ENCODE measurements around the gene GPR52.
A peak's percentile ranks its signal among the peaks of the same experiment; 100 is the strongest.

The GPR52 gene

DNA sequence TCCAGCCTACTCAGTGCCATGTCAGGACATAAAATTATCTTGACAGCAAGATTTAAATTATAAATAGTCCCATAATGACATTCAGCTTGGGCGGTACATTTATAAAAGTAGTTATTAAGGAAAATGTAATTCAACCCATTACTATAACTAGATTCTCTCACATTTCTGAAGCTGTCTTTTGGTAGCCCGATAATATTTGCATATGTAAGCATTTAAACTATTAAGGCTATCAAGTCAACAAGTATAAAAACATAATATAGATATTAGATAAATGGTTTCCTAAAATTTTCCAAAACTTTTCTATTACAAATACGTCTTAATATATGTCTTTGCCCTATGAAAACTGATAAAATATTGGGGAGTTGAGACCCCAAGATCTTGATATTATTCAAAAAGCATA lies 21.6 kb upstream of the GPR52 start:
- Histone ChIP-seq H3K27ac (ENCODE audit: insufficient read depth in 1 of 2, low read depth in 1 of 2, low read length in 2 of 2, poor library complexity in 1 of 2, severe bottlenecking in 2 of 2) (no peak overlapping the region), H3K4me1 (ENCODE audit: control extremely low read depth in 1 of 4, control insufficient read depth in 4 of 4, insufficient read depth in 4 of 4, low read length in 3 of 4) (no peaks in the 10 kb centered on the region), H3K27me3 (replicated peaks in 2 of 5; ENCODE audit: control insufficient read depth in 4 of 5, insufficient read depth in 5 of 5, low read length in 4 of 5) (no peaks in the 10 kb centered on the region), H3K36me3 (ENCODE audit: control insufficient read depth in 4 of 4, insufficient read depth in 4 of 4, low read length in 3 of 4) (no peaks in the 10 kb centered on the region), H3K4me3 (ENCODE audit: control insufficient read depth in 1 of 7, extremely low read depth in 1 of 7, insufficient read depth in 4 of 7, low read depth in 2 of 7, low read length in 6 of 7) (no peak overlapping the region), H3K9me3 (ENCODE audit: control extremely low read depth in 1 of 5, control insufficient read depth in 4 of 5, insufficient read depth in 2 of 5, low read depth in 1 of 5, low read length in 4 of 5) (no peaks in the 10 kb centered on the region)
- ChIA-PET POLR2A (no interaction called here), CTCF (no interaction called here)
- no CpG with 5 or more reads among the region's 3 CpGs for WGBS (ENCODE audit: insufficient coverage)
- no peak for DNase-seq

DNA sequence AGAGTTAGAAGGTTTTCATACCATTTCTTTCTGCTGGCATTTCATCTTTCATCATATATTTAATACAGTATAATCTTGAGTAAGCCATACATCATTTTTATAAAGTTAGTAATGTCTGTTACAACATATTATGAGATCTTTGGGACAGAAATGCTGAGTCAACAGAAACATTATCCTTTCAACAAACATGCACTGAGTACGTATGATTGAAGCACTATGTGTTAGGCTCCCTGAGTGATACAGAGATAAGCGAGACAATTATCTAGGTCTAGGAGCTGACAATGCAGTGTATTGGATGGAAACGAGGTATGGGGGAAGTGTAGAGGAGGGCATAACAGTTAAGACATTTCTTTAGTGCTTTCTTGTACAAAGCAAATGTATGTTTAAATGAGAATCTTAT lies 19.7 kb upstream of the GPR52 start:
- ChIA-PET POLR2A (no interaction called here), CTCF (no interaction called here)
- Histone ChIP-seq H3K4me3 (ENCODE audit: control insufficient read depth in 1 of 7, extremely low read depth in 1 of 7, insufficient read depth in 4 of 7, low read depth in 2 of 7, low read length in 6 of 7) (no peak overlapping the region), H3K9me3 (ENCODE audit: control extremely low read depth in 1 of 5, control insufficient read depth in 4 of 5, insufficient read depth in 2 of 5, low read depth in 1 of 5, low read length in 4 of 5) (no peaks in the 10 kb centered on the region), H3K36me3 (ENCODE audit: control insufficient read depth in 4 of 4, insufficient read depth in 4 of 4, low read length in 3 of 4) (no peaks in the 10 kb centered on the region), H3K27me3 (replicated peaks in 2 of 5; ENCODE audit: control insufficient read depth in 4 of 5, insufficient read depth in 5 of 5, low read length in 4 of 5) (no peaks in the 10 kb centered on the region), H3K4me1 (ENCODE audit: control extremely low read depth in 1 of 4, control insufficient read depth in 4 of 4, insufficient read depth in 4 of 4, low read length in 3 of 4) (no peaks in the 10 kb centered on the region), H3K27ac (ENCODE audit: insufficient read depth in 1 of 2, low read depth in 1 of 2, low read length in 2 of 2, poor library complexity in 1 of 2, severe bottlenecking in 2 of 2) (no peak overlapping the region)
- DNase-seq = no peak
- WGBS (ENCODE audit: insufficient coverage) = no CpG with 5 or more reads among the region's 3 CpGs

DNA sequence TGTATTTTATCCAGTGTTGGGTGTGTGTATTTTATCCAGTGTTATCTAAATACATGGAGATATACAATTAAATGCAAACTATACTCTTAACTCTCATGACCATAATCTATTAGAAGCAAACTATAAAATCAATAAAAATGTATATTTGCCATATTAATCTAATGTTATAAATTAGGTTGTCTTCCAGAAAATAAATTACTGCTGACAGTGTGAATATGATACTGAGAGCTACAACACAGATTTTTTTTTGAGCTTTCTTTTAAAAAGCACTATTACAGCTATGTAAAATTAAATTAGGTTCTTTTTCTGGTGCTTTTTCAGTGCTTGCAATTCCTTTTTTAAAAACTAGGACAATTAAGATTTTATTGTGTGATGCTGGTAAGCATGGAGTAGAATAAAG lies 19.0 kb upstream of the GPR52 start:
- H3K27ac ChIP-seq (ENCODE audit: insufficient read depth in 1 of 2, low read depth in 1 of 2, low read length in 2 of 2, poor library complexity in 1 of 2, severe bottlenecking in 2 of 2) = no peak overlapping the region
- H3K4me1 ChIP-seq (ENCODE audit: control extremely low read depth in 1 of 4, control insufficient read depth in 4 of 4, insufficient read depth in 4 of 4, low read length in 3 of 4) = no peaks in the 10 kb centered on the region
- CTCF ChIA-PET = no interaction called here
- H3K36me3 ChIP-seq (ENCODE audit: control insufficient read depth in 4 of 4, insufficient read depth in 4 of 4, low read length in 3 of 4) = no peaks in the 10 kb centered on the region
- DNase-seq = no peak
- H3K4me3 ChIP-seq (ENCODE audit: control insufficient read depth in 1 of 7, extremely low read depth in 1 of 7, insufficient read depth in 4 of 7, low read depth in 2 of 7, low read length in 6 of 7) = no peak overlapping the region
- H3K9me3 ChIP-seq (ENCODE audit: control extremely low read depth in 1 of 5, control insufficient read depth in 4 of 5, insufficient read depth in 2 of 5, low read depth in 1 of 5, low read length in 4 of 5) = no peaks in the 10 kb centered on the region
- H3K27me3 ChIP-seq (replicated peaks in 2 of 5; ENCODE audit: control insufficient read depth in 4 of 5, insufficient read depth in 5 of 5, low read length in 4 of 5) = no peaks in the 10 kb centered on the region
- POLR2A ChIA-PET = no interaction called here

DNA sequence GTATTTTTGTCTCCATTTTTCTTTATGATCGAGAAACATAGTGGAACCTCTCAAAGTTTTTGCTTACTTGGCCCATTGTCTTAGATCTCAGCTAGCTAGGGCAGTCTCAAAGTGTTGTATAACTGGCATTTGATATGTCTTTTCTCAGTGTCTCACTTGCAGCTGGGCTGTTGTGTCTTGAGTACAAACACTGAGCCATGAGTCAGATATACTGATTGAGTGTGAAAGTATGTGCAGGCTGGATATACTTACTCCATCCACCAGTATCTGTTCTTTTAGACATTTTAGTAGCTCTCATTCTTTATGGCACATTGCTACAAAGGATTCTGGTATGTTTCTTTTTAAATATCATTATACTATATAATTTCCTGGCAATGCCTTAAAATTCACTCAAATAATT lies 14.3 kb upstream of the GPR52 start:
- CTCF ChIA-PET = no interaction called here
- no peaks in the 10 kb centered on the region for H3K36me3 ChIP-seq (ENCODE audit: control insufficient read depth in 4 of 4, insufficient read depth in 4 of 4, low read length in 3 of 4)
- POLR2A ChIA-PET = no interaction called here

DNA sequence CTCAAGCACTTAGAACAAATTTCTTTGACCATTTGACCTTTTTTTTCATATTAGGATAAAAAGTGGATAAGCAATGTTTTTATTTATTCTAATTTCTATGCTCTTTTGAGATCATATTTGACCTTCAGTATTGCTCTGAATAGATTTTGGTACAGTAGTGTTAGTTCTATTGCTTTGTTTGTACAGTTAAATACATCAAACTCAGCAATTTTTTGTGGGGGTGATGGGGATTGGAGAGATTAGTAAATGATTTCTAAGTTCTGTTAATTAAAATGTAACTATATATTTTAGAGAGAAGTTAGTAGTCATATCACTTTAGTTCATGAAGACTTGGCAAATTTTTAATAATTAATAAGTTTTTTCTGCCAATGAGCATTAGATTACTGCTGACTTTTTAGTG lies 2.4 kb upstream of the GPR52 start:
- Histone ChIP-seq H3K27me3 (replicated peaks in 2 of 5; ENCODE audit: control insufficient read depth in 4 of 5, insufficient read depth in 5 of 5, low read length in 4 of 5) (no peaks in the 10 kb centered on the region), H3K27ac (ENCODE audit: insufficient read depth in 1 of 2, low read depth in 1 of 2, low read length in 2 of 2, poor library complexity in 1 of 2, severe bottlenecking in 2 of 2) (no peak overlapping the region), H3K4me1 (ENCODE audit: control extremely low read depth in 1 of 4, control insufficient read depth in 4 of 4, insufficient read depth in 4 of 4, low read length in 3 of 4) (peaks cover 0 to 18% (median 0%) of the 10 kb centered on the region in 4 experiments), H3K9me3 (ENCODE audit: control extremely low read depth in 1 of 5, control insufficient read depth in 4 of 5, insufficient read depth in 2 of 5, low read depth in 1 of 5, low read length in 4 of 5) (no peaks in the 10 kb centered on the region), H3K4me3 (ENCODE audit: control insufficient read depth in 1 of 7, extremely low read depth in 1 of 7, insufficient read depth in 4 of 7, low read depth in 2 of 7, low read length in 6 of 7) (no peak overlapping the region), H3K36me3 (ENCODE audit: control insufficient read depth in 4 of 4, insufficient read depth in 4 of 4, low read length in 3 of 4) (no peaks in the 10 kb centered on the region)
- POLR2A ChIA-PET = no interaction called here
- CTCF ChIA-PET = no interaction called here
- DNase-seq = no peak

More for the DNA sequence above, 14.3 kb upstream of the GPR52 start:
- Histone ChIP-seq H3K27me3 (replicated peaks in 2 of 5; ENCODE audit: control insufficient read depth in 4 of 5, insufficient read depth in 5 of 5, low read length in 4 of 5) (no peaks in the 10 kb centered on the region), H3K4me3 (ENCODE audit: control insufficient read depth in 1 of 7, extremely low read depth in 1 of 7, insufficient read depth in 4 of 7, low read depth in 2 of 7, low read length in 6 of 7) (no peak overlapping the region), H3K27ac (ENCODE audit: insufficient read depth in 1 of 2, low read depth in 1 of 2, low read length in 2 of 2, poor library complexity in 1 of 2, severe bottlenecking in 2 of 2) (no peak overlapping the region), H3K4me1 (ENCODE audit: control extremely low read depth in 1 of 4, control insufficient read depth in 4 of 4, insufficient read depth in 4 of 4, low read length in 3 of 4) (no peaks in the 10 kb centered on the region), H3K9me3 (ENCODE audit: control extremely low read depth in 1 of 5, control insufficient read depth in 4 of 5, insufficient read depth in 2 of 5, low read depth in 1 of 5, low read length in 4 of 5) (peaks cover 0 to 4% (median 0%) of the 10 kb centered on the region in 5 experiments)
- 100% methylated on average over 1 of the region's 1 CpG for WGBS (ENCODE audit: insufficient coverage)
- DNase-seq = no peak

DNA sequence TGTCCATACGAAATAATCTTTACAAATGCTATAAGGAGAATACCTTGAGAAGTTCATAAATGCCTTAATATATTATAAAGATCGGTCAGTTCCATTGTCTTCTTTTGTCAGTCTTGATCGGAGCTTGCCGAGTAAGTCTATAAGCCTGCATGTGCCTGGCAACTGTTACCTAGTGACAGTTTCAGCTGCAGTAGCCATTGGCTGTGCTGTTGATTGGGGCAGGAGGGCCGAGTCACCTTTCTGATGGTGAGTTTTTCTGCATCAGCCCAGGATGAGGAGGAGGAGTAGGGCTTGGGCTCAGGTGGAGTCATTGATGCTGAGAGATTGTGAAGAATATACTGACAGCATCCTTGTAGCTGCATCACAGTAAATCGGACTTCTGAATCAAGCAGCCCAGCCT lies 1.9 kb upstream of the GPR52 start:
- Histone ChIP-seq H3K36me3 (ENCODE audit: control insufficient read depth in 4 of 4, insufficient read depth in 4 of 4, low read length in 3 of 4) (no peaks in the 10 kb centered on the region), H3K9me3 (ENCODE audit: control extremely low read depth in 1 of 5, control insufficient read depth in 4 of 5, insufficient read depth in 2 of 5, low read depth in 1 of 5, low read length in 4 of 5) (no peaks in the 10 kb centered on the region), H3K27ac (ENCODE audit: insufficient read depth in 1 of 2, low read depth in 1 of 2, low read length in 2 of 2, poor library complexity in 1 of 2, severe bottlenecking in 2 of 2) (no peak overlapping the region), H3K4me3 (ENCODE audit: control insufficient read depth in 1 of 7, extremely low read depth in 1 of 7, insufficient read depth in 4 of 7, low read depth in 2 of 7, low read length in 6 of 7) (no peak overlapping the region), H3K4me1 (ENCODE audit: control extremely low read depth in 1 of 4, control insufficient read depth in 4 of 4, insufficient read depth in 4 of 4, low read length in 3 of 4) (peaks cover 0 to 18% (median 0%) of the 10 kb centered on the region in 4 experiments), H3K27me3 (replicated peaks in 2 of 5; ENCODE audit: control insufficient read depth in 4 of 5, insufficient read depth in 5 of 5, low read length in 4 of 5) (no peaks in the 10 kb centered on the region)
- DNase-seq = no peak
- ChIA-PET POLR2A (no interaction called here), CTCF (no interaction called here)
- 100% methylated on average over 1 of the region's 6 CpGs for WGBS (ENCODE audit: insufficient coverage)

DNA sequence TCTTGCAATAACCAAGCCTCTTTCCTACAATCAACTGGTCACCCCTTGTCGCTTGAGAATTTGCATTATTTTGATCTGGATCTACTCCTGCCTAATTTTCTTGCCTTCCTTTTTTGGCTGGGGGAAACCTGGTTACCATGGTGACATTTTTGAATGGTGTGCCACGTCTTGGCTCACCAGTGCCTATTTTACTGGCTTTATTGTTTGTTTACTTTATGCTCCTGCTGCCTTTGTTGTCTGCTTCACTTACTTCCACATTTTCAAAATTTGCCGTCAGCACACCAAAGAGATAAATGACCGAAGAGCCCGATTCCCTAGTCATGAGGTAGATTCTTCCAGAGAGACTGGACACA lies 743 bp downstream of the GPR52 start:
- no peaks in the 10 kb centered on the region for H3K36me3 ChIP-seq (ENCODE audit: control insufficient read depth in 4 of 4, insufficient read depth in 4 of 4, low read length in 3 of 4)
- H3K27ac ChIP-seq (ENCODE audit: insufficient read depth in 1 of 2, low read depth in 1 of 2, low read length in 2 of 2, poor library complexity in 1 of 2, severe bottlenecking in 2 of 2) = peak overlapping the region in 1 of 2 experiments; percentile 35
- ChIA-PET POLR2A (interaction anchor here (0.7 kb wide), 1 partner anchor 74 kb away, joined by 3 read pairs; no protein-coding TSS in a partner anchor), CTCF (no interaction called here)
- no peaks in the 10 kb centered on the region for H3K9me3 ChIP-seq (ENCODE audit: control extremely low read depth in 1 of 5, control insufficient read depth in 4 of 5, insufficient read depth in 2 of 5, low read depth in 1 of 5, low read length in 4 of 5)
- WGBS (ENCODE audit: insufficient coverage) = 54% methylated on average over 3 of the region's 5 CpGs
- H3K27me3 ChIP-seq (replicated peaks in 2 of 5; ENCODE audit: control insufficient read depth in 4 of 5, insufficient read depth in 5 of 5, low read length in 4 of 5) = no peaks in the 10 kb centered on the region
- H3K4me1 ChIP-seq (ENCODE audit: control extremely low read depth in 1 of 4, control insufficient read depth in 4 of 4, insufficient read depth in 4 of 4, low read length in 3 of 4) = peaks cover 0 to 18% (median 0%) of the 10 kb centered on the region in 4 experiments
- DNase-seq = peak in 2 of 3 donors; percentile 3 to 13
- peak overlapping the region in 1 of 7 experiments; percentile 43 for H3K4me3 ChIP-seq (ENCODE audit: control insufficient read depth in 1 of 7, extremely low read depth in 1 of 7, insufficient read depth in 4 of 7, low read depth in 2 of 7, low read length in 6 of 7)

All from common myeloid progenitor, CD34-positive (primary cell).